Spleen (tissue), 7 donors: Measurements from ENCODE around the gene LONRF2.

Experiments used
- POLR2AphosphoS5 ChIP-seq, 3 donors: sonication (generic); formaldehyde crosslinking; IDR thresholded peaks; one replicate each; pipeline ENCODE4 v1.5.1; 2017; ENCODE audit warnings: antibody characterized with exemption in 3 of 3
- TF ChIP-seq, protein P1 (sequence below), 11 experiments: fragments of 200-600 bp in 7 of 11; fragments of 450-650 bp in 4 of 11; sonication (generic) in 4 of 11; IDR thresholded peaks in 8 of 11; conservative IDR thresholded peaks in 3 of 11; 1 replicate in 7 of 11; 2 replicates in 4 of 11; pipeline versions ENCODE4 v1.4.0 to v1.8.0; 2016 to 2021; ENCODE audit warnings: antibody characterized with exemption in 11 of 11, inconsistent platforms in 4 of 11, mild to moderate bottlenecking in 1 of 11
- donor health status: DM: no; HTN: no; CAD: no; lungs with moderate emphysema.
- donor health status: DM: no; HTN: no; CAD: no.
- donor health status: DM: no; HTN: no; CAD: no.

DNA sequence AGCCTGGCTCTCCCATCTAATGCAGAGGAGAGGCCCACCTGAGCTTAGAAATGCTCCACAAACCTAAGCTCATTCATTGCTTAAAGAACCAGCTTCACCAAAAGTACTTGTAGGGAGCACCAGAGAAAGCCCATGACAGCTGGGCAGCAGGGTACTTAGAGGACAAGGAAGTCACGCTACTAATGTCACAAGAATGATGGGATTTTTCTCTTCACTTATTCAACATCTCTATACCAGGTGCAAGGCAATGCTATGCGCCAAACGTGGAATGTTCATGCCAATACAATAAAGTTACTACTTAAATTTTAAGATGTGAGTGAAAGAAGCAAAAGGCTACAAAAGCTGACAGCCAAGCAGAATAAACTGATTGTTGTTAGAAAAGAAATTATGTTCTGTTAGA, 36.0 kb downstream of the LONRF2 start:
- TF ChIP-seq POLR2AphosphoS5 (IDR thresholded peaks at IDR 0.05) = no peak
- TF ChIP-seq, protein P1, sequence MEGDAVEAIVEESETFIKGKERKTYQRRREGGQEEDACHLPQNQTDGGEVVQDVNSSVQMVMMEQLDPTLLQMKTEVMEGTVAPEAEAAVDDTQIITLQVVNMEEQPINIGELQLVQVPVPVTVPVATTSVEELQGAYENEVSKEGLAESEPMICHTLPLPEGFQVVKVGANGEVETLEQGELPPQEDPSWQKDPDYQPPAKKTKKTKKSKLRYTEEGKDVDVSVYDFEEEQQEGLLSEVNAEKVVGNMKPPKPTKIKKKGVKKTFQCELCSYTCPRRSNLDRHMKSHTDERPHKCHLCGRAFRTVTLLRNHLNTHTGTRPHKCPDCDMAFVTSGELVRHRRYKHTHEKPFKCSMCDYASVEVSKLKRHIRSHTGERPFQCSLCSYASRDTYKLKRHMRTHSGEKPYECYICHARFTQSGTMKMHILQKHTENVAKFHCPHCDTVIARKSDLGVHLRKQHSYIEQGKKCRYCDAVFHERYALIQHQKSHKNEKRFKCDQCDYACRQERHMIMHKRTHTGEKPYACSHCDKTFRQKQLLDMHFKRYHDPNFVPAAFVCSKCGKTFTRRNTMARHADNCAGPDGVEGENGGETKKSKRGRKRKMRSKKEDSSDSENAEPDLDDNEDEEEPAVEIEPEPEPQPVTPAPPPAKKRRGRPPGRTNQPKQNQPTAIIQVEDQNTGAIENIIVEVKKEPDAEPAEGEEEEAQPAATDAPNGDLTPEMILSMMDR (IDR thresholded peaks at IDR 0.05 in 8 of 11, conservative IDR thresholded peaks at IDR 0.05 in 3 of 11) = no peak
